Stimulated activated memory B cell treated with anti-CD40 and anti-IgM and Interleukin-4, amounts not matched to agents 10 μg/mL and 1 μg/mL and 100 μg/mL, for 72 hours (primary cell): Measurements from ENCODE around the gene TMPRSS12.
"Not testable (repeated sequence)": the region's sequence is repeated elsewhere in the genome, so short reads cannot be mapped to it uniquely, and the experiment has no call there.

Experiments used
- ATAC-seq: fragments of 150-1000 bp; cut with Tn5 transposase; 2 replicates; pipeline ENCODE4 v1.10.0; 2021
- H3K27ac Mint-ChIP-seq: one replicate; pipeline ENCODE4 v1.8.0; 2022; ENCODE audit warnings: mild to moderate bottlenecking, mixed read lengths
- H3K27me3 Mint-ChIP-seq: one replicate; pipeline ENCODE4 v1.8.0; 2022; ENCODE audit warnings: mixed read lengths
- H3K36me3 Mint-ChIP-seq: one replicate; pipeline ENCODE4 v1.8.0; 2022; ENCODE audit warnings: mixed read lengths
- H3K4me1 Mint-ChIP-seq: one replicate; pipeline ENCODE4 v1.8.0; 2022; ENCODE audit warnings: mixed read lengths
- H3K4me3 Mint-ChIP-seq: one replicate; pipeline ENCODE4 v1.8.0; 2022; ENCODE audit warnings: mild to moderate bottlenecking, moderate library complexity, mixed read lengths
- H3K9me3 Mint-ChIP-seq: one replicate; pipeline ENCODE4 v1.8.0; 2022; ENCODE audit warnings: mixed read lengths

TMPRSS12 gene

DNA sequence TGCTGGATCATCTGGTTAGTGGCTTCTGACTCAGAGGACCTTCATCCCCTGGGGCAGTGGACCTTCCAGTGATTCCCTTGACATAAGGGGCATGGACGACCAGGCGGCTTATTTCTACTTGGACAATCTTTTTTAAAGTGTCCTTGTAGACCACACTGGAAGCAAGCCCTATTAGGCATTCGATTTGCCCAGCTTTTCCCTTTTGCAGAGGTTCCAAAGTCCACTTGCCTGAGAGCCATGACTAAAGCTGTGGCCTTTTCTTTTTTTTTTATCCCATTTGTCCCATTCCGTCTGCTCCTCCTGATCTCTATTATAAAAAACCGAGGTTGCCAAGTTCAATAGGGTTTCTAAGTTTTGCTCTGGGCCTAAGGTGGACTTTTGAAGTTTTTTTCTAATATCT, 65.8 kb downstream of the TMPRSS12 start:
- not testable (repeated sequence) for ATAC-seq, H3K27ac Mint-ChIP-seq, H3K4me1 Mint-ChIP-seq, H3K27me3 Mint-ChIP-seq, H3K4me3 Mint-ChIP-seq
- Mint-ChIP-seq H3K9me3 (peaks cover 10% of the 10 kb centered on the region), H3K36me3 (peaks cover 12% of the 10 kb centered on the region)

DNA sequence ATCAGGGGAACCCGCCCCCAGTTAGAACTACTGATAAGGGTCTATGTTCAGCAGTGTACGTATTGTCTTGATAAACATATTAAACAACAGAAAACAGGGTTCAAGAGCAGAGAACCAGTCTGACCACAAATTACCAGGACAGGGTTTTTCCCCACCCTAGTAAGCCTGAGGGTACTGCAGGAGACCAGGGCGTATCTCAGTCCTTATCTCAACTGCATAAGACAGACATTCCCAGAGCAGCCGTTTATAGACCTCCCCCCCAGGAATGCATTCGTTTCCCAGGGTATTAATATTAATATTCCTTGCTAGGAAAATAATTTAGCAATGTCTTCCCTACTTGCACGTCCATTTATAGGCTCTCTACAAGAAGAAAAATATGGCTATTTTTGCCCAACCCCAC, 69.6 kb downstream of the TMPRSS12 start:
- H3K27ac Mint-ChIP-seq, H3K4me3 Mint-ChIP-seq, H3K27me3 Mint-ChIP-seq, H3K4me1 Mint-ChIP-seq, ATAC-seq: not testable (repeated sequence)
- Mint-ChIP-seq H3K9me3 (peaks cover 18% of the 10 kb centered on the region), H3K36me3 (peaks cover 27% of the 10 kb centered on the region)

DNA sequence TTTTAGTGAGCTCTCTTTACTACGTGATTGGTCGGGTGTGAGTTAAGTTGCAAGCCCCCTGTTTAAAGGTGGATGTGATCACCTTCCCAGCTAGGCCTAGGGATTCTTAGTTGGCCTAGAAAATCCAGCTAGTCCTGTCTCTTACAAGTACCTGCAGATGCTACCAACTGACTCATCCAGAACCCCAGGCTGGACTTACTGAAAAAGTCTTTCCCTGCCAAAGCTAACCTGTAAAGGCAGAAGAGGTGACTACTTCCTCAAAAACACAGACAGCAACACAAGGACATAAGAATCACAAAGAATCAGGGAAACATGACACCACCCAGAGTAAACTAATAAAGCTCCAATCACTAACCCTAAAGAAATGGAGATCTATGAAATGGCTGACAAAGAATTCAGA, 70.5 kb downstream of the TMPRSS12 start:
- Mint-ChIP-seq H3K27ac (no peak overlapping the region), H3K4me1 (peaks cover 13% of the 10 kb centered on the region), H3K36me3 (peaks cover 35% of the 10 kb centered on the region), H3K27me3 (no peaks in the 10 kb centered on the region), H3K4me3 (no peak overlapping the region), H3K9me3 (peaks cover 21% of the 10 kb centered on the region)
- no peak for ATAC-seq

GRCh38 chr12:50914872-50915484, 72.3 kb downstream of the TMPRSS12 start:
- peak overlapping the region; percentile 45 for H3K27ac Mint-ChIP-seq
- H3K9me3 Mint-ChIP-seq, result peaks cover 21% of the 10 kb centered on the region
- no peak for ATAC-seq
- H3K4me1 Mint-ChIP-seq, result peaks cover 22% of the 10 kb centered on the region
- H3K4me3 Mint-ChIP-seq, result no peak overlapping the region
- no peaks in the 10 kb centered on the region for H3K27me3 Mint-ChIP-seq
- H3K36me3 Mint-ChIP-seq, result peaks cover 35% of the 10 kb centered on the region

- ATAC-seq, result no peak
- H3K4me1 Mint-ChIP-seq, result peaks cover 25% of the 10 kb centered on the region
- peaks cover 16% of the 10 kb centered on the region for H3K9me3 Mint-ChIP-seq
- no peak overlapping the region for H3K4me3 Mint-ChIP-seq
- no peak overlapping the region for H3K27ac Mint-ChIP-seq
- peaks cover 35% of the 10 kb centered on the region for H3K36me3 Mint-ChIP-seq
- no peaks in the 10 kb centered on the region for H3K27me3 Mint-ChIP-seq
These were observed 73.6 kb downstream of the TMPRSS12 start for GRCh38 chr12:50916292-50916691.

- Mint-ChIP-seq H3K4me1 (peaks cover 44% of the 10 kb centered on the region), H3K27me3 (no peaks in the 10 kb centered on the region), H3K4me3 (no peak overlapping the region), H3K36me3 (peaks cover 20% of the 10 kb centered on the region), H3K27ac (peak overlapping the region; percentile 79), H3K9me3 (peaks cover 10% of the 10 kb centered on the region)
- ATAC-seq, result no peak
These were observed 76.0 kb downstream of the TMPRSS12 start for GRCh38 chr12:50918584-50919316.

DNA sequence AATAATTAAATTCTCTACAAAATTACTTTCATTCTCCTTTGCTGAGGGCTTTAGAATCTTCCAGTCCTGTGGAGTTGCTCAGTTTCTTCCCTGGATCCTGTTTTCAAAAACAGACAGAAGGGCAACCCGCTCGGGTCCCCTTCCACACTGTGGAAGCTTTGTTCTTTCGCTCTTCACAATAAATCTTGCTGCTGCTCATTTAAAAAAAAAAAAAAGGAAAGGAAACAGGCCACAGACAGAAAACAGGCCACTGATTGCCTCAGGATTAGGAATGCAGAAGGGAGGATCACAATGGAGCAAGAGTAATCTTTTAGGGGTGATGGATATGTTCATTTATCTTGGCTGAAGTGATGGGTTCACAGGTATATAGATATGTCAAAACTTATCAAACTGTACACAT, 80.1 kb downstream of the TMPRSS12 start:
- Mint-ChIP-seq H3K27ac (peak overlapping the region; percentile 99), H3K36me3 (peaks cover 3% of the 10 kb centered on the region), H3K27me3 (no peaks in the 10 kb centered on the region), H3K9me3 (no peaks in the 10 kb centered on the region), H3K4me3 (peak overlapping the region; percentile 64), H3K4me1 (peaks cover 63% of the 10 kb centered on the region)
- ATAC-seq, result no peak

GRCh38 chr12:50923361-50924130, 80.8 kb downstream of the TMPRSS12 start:
- no peaks in the 10 kb centered on the region for H3K27me3 Mint-ChIP-seq
- H3K36me3 Mint-ChIP-seq, result no peaks in the 10 kb centered on the region
- H3K4me3 Mint-ChIP-seq, result peak overlapping the region; percentile 76
- H3K27ac Mint-ChIP-seq, result peak overlapping the region; percentile 99
- no peaks in the 10 kb centered on the region for H3K9me3 Mint-ChIP-seq
- peaks cover 63% of the 10 kb centered on the region for H3K4me1 Mint-ChIP-seq
- no peak for ATAC-seq

- ATAC-seq, result peak; percentile 32
These were observed 81.4 kb downstream of the TMPRSS12 start for GRCh38 chr12:50924131-50924438.

GRCh38 chr12:50924439-50925341, 82.0 kb downstream of the TMPRSS12 start:
- peaks cover 69% of the 10 kb centered on the region for H3K4me1 Mint-ChIP-seq

More at GRCh38 chr12:50924131-50924438, 81.4 kb downstream of the TMPRSS12 start:
- Mint-ChIP-seq H3K4me3 (peak overlapping the region; percentile 76), H3K4me1 (peaks cover 64% of the 10 kb centered on the region), H3K36me3 (no peaks in the 10 kb centered on the region), H3K9me3 (no peaks in the 10 kb centered on the region), H3K27ac (peak overlapping the region; percentile 99), H3K27me3 (no peaks in the 10 kb centered on the region)

GRCh38 chr12:50925342-50925651, 82.6 kb downstream of the TMPRSS12 start:
- Mint-ChIP-seq H3K9me3 (no peaks in the 10 kb centered on the region), H3K4me1 (peaks cover 64% of the 10 kb centered on the region), H3K36me3 (peaks cover 6% of the 10 kb centered on the region), H3K27ac (peak overlapping the region; percentile 99), H3K27me3 (no peaks in the 10 kb centered on the region), H3K4me3 (peak overlapping the region; percentile 97)
- ATAC-seq, result peak; percentile 34

More at GRCh38 chr12:50924439-50925341, 82.0 kb downstream of the TMPRSS12 start:
- peak overlapping the region; percentile 97 for H3K4me3 Mint-ChIP-seq
- no peaks in the 10 kb centered on the region for H3K9me3 Mint-ChIP-seq
- H3K36me3 Mint-ChIP-seq, result no peaks in the 10 kb centered on the region
- ATAC-seq, result peak; percentile 99
- no peaks in the 10 kb centered on the region for H3K27me3 Mint-ChIP-seq
- H3K27ac Mint-ChIP-seq, result peak overlapping the region; percentile 99

GRCh38 chr12:50925920-50926319, 83.2 kb downstream of the TMPRSS12 start:
- Mint-ChIP-seq H3K4me3 (peak overlapping the region; percentile 97), H3K27me3 (no peaks in the 10 kb centered on the region), H3K36me3 (peaks cover 10% of the 10 kb centered on the region), H3K27ac (peak overlapping the region; percentile 99), H3K4me1 (peaks cover 67% of the 10 kb centered on the region), H3K9me3 (no peaks in the 10 kb centered on the region)
- ATAC-seq, result no peak

DNA sequence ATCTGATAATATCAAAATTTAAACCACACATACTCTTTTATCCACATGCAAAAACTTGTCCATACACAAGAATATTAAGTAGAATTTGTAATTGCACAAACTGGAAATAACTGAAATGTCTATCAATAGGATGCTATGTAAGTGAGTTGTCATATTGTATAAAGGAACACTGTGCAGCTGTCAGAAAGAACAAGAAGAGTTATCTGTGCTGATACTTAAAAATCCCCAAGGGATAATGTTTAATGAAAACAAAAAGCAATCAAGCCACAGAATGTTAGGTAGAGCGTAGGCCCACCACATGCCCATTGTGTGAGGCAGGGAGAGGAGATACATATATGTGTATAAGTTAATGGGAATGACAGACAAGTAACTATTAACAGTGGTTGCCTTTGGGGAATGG, 83.7 kb downstream of the TMPRSS12 start:
- Mint-ChIP-seq H3K27me3 (no peaks in the 10 kb centered on the region), H3K4me3 (peak overlapping the region; percentile 97), H3K9me3 (no peaks in the 10 kb centered on the region), H3K4me1 (peaks cover 71% of the 10 kb centered on the region), H3K36me3 (peaks cover 15% of the 10 kb centered on the region), H3K27ac (peak overlapping the region; percentile 99)
- no peak for ATAC-seq

DNA sequence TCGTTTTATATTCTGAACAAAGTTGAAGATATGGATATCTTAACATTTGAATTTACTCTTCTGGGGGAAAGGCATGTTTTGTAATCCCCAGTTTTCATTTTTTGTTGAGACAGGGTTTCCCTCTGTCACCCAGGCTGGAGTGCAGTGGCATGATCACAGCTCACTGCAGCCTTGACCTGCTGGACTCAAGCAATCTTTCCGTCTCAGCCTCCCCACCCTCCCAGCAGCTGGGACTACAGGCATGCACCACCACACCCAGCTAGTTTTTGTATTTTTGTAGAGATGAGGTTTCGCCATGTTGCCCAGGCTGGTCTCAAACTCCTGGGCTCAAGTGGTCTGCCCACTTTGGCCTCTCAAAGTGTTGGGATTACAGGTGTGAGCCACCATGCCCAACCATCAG, 84.2 kb downstream of the TMPRSS12 start:
- peak overlapping the region; percentile 99 for H3K27ac Mint-ChIP-seq
- H3K4me3 Mint-ChIP-seq, result peak overlapping the region; percentile 97

GRCh38 chr12:50927356-50927755, 84.6 kb downstream of the TMPRSS12 start:
- H3K4me1 Mint-ChIP-seq, result peaks cover 68% of the 10 kb centered on the region

More for the DNA sequence above, 84.2 kb downstream of the TMPRSS12 start:
- H3K4me1 Mint-ChIP-seq, result peaks cover 71% of the 10 kb centered on the region
- not testable (repeated sequence) for H3K9me3 Mint-ChIP-seq, ATAC-seq, H3K27me3 Mint-ChIP-seq
- peaks cover 15% of the 10 kb centered on the region for H3K36me3 Mint-ChIP-seq

More at GRCh38 chr12:50927356-50927755, 84.6 kb downstream of the TMPRSS12 start:
- Mint-ChIP-seq H3K36me3 (peaks cover 15% of the 10 kb centered on the region), H3K27ac (peak overlapping the region; percentile 99), H3K27me3 (no peaks in the 10 kb centered on the region), H3K9me3 (no peaks in the 10 kb centered on the region), H3K4me3 (peak overlapping the region; percentile 97)
- ATAC-seq, result no peak
